Measurements from ENCODE around the gene SEMA3D.

GRCh38 chr7:85006754-85007153 is 180.1 kb downstream of the SEMA3D start:
- no peak for TF ChIP-seq CTCF (IDR thresholded peaks at IDR 0.05)
- no peak for TF ChIP-seq POLR2A (IDR thresholded peaks at IDR 0.05)
